Spleen (tissue), 11 donors: ENCODE measurements around the gene ABCC10. TPM values are rescaled to one million over a fixed set of nuclear protein-coding genes. Genes with fewer than 3 reads are reported as not detected.
"Not testable (repeated sequence)": the region's sequence is repeated elsewhere in the genome, so short reads cannot be mapped to it uniquely, and the experiment has no call there.

Source experiments
- DNase-seq: peaks from one replicate; pipeline ENCODE4 v3.0.0-alpha.2; 2020
- H3K27ac ChIP-seq, 8 donors: fragments of 200-600 bp; sonication (generic) in 7 of 8; 1 replicate in 4 of 8; 2 replicates in 4 of 8; pipeline versions ENCODE4 v1.5.0 to v1.8.0; 2016 to 2021; ENCODE audit warnings: inconsistent platforms in 4 of 8, mild to moderate bottlenecking in 4 of 8, moderate library complexity in 1 of 8
- H3K27me3 ChIP-seq, 7 donors: fragments of 200-600 bp; sonication (generic) in 6 of 7; replicated peaks in 1 of 7; 1 replicate in 4 of 7; 2 replicates in 3 of 7; pipeline versions ENCODE4 v1.5.0 to v1.8.0; 2016 to 2021; ENCODE audit warnings: inconsistent platforms in 3 of 7, mild to moderate bottlenecking in 1 of 7
- H3K36me3 ChIP-seq, 6 donors: fragments of 200-600 bp; sonication (generic) in 5 of 6; 1 replicate in 4 of 6; 2 replicates in 2 of 6; pipeline versions ENCODE4 v1.5.0 to v1.8.0; 2016 to 2021; ENCODE audit warnings: inconsistent platforms in 2 of 6
- H3K4me1 ChIP-seq, 6 donors: fragments of 200-600 bp; sonication (generic) in 5 of 6; 1 replicate in 3 of 6; 2 replicates in 3 of 6; pipeline versions ENCODE4 v1.5.0 to v1.8.0; 2016 to 2021; ENCODE audit warnings: inconsistent platforms in 3 of 6
- H3K4me3 ChIP-seq, 8 donors: fragments of 200-600 bp; sonication (generic) in 7 of 8; 1 replicate in 4 of 8; 2 replicates in 4 of 8; pipeline versions ENCODE4 v1.5.0 to v1.8.0; 2016 to 2021; ENCODE audit warnings: inconsistent platforms in 4 of 8, mild to moderate bottlenecking in 4 of 8, moderate library complexity in 2 of 8
- H3K9me3 ChIP-seq, 8 donors: fragments of 200-600 bp; sonication (generic) in 7 of 8; 1 replicate in 4 of 8; 2 replicates in 4 of 8; pipeline versions ENCODE4 v1.5.0 to v1.8.0; 2016 to 2021; ENCODE audit warnings: inconsistent platforms in 4 of 8
- CTCF ChIP-seq, 11 experiments: fragments of 200-600 bp in 7 of 11; fragments of 450-650 bp in 4 of 11; sonication (generic) in 4 of 11; IDR thresholded peaks in 8 of 11; conservative IDR thresholded peaks in 3 of 11; 1 replicate in 7 of 11; 2 replicates in 4 of 11; pipeline versions ENCODE4 v1.4.0 to v1.8.0; 2016 to 2021; ENCODE audit warnings: antibody characterized with exemption in 11 of 11, inconsistent platforms in 4 of 11, mild to moderate bottlenecking in 1 of 11
- POLR2A ChIP-seq, 3 donors: fragments of 450-650 bp; IDR thresholded peaks; one replicate each; pipeline ENCODE4 v1.5.1; 2017; ENCODE audit warnings: antibody characterized with exemption in 3 of 3, mild to moderate bottlenecking in 1 of 3
- POLR2AphosphoS5 ChIP-seq, 3 donors: sonication (generic); formaldehyde crosslinking; IDR thresholded peaks; one replicate each; pipeline ENCODE4 v1.5.1; 2017; ENCODE audit warnings: antibody characterized with exemption in 3 of 3
- WGBS, 5 donors: extraction: QIAGEN DNeasy Blood & Tissue Kit in 3 of 5; methylation state at CpG; one replicate each; pipeline versions ENCODE4 v1.1.5 to v1.1.7; 2013 to 2018; 5-methylcytosine and 5-hydroxymethylcytosine counted together
- intact Hi-C: fragments of 100-400 bp; cut with DNase I; formaldehyde crosslinking; loops from one replicate; pipeline ENCODE4 v1.15.0; 2023; ENCODE audit warnings: low total_unique reads
- polyA plus RNA-seq, 3 donors: library from polyadenylated mRNA; stranded (reverse); fragments of 200-250 nt; gene quantifications; one replicate each; pipeline ENCODE4 v1.2.1, GENCODE V29; 2013
- total RNA-seq, 7 donors: library from RNA; depleted of rRNA in 3 of 7; stranded (reverse); fragments of >200 nt in 3 of 7; fragmentation: NEBNext Ultra II Directional in 4 of 7; extraction: Animal tissue kit (Norgen Biotek cat#: 25700) in 4 of 7; gene quantifications; one replicate each; pipeline versions ENCODE4 v1.1.0 to v1.2.1, GENCODE V29; 2016 to 2021
- donor health status: healthy with polysubstance abuse.
- donor health status: DM: no; HTN: no; CAD: no; lungs with moderate emphysema.
- donor health status: DM: no; HTN: no; CAD: no.
- donor health status: Bipolar disorder and iron deficiency.
- donor health status: healthy.
- donor health status: DM: no; HTN: no; CAD: no.
- donor health status: DM: yes; HTN: yes; CAD: no.

ABCC10 gene
- total and polyA plus RNA-seq, 10 donors = 13.1 to 52.6 (median 31.6) TPM

DNA sequence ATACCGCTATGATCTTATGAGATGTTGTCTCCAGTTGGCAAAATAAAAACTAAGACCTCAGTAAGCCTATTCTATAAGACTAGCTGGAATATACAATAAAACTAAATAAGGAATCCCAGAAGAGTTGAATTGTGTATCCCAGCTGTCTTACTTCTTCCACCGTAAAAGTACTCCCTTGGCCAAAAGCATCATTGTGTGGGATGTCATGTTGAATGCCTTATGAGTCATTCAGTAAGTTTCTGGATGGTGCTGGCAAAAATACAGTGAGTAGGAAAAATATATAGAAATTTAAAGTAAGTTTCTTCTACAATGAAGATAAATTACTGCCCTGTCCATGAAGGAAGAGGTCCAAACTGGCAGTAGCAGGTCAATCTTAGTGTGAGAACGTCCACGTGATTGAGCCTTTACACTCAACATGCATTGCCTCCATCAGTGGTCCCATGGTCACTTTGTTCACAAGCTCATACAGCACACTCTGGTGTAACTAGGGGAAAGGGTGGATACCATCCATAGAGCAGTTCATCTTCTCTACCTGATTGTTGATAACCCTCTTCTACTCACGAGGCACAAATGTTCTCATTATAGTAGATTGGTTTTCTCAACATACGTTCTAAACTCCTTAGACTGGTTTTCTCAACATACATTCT is 44.2 kb upstream of the ABCC10 start:
- Histone ChIP-seq H3K4me3 (peak overlapping the region in 1 of 8 donors; percentile 30), H3K36me3 (no peaks in the 10 kb centered on the region), H3K4me1 (peaks cover 0 to 80% (median 30%) of the 10 kb centered on the region in 6 donors), H3K27ac (peak overlapping the region; percentile 22 to 84 (median 74)), H3K9me3 (no peaks in the 10 kb centered on the region), H3K27me3 (peaks cover 0 to 13% (median 0%) of the 10 kb centered on the region in 7 donors)
- WGBS, 5 donors = 59 to 65% (median 61%) methylated on average over 6 of the region's 6 CpGs
- TF ChIP-seq POLR2A (IDR thresholded peaks at IDR 0.05) = no peak
- intact Hi-C loops = no loop called here
- no peak for DNase-seq

DNA sequence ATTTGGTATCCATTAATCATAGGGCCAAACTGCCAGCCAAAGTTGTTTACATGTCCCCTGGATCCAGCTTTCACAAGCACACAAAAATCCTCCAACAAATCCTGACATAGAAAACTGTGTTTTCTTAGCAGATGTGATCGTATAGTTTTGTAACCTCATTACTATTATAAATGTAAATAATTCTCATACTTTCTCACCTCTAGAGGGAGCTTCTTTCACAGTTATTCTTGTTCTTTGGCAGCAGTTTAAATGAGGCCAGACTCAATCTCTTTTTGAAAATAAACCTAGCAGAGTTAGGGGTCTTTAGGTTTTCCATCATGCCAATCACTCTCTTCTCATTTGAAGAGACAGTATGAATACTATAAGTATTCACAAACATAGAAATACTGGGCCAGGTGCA is 40.8 kb upstream of the ABCC10 start:
- H3K4me1 ChIP-seq = peaks cover 7 to 65% (median 38%) of the 10 kb centered on the region in 6 donors

DNA sequence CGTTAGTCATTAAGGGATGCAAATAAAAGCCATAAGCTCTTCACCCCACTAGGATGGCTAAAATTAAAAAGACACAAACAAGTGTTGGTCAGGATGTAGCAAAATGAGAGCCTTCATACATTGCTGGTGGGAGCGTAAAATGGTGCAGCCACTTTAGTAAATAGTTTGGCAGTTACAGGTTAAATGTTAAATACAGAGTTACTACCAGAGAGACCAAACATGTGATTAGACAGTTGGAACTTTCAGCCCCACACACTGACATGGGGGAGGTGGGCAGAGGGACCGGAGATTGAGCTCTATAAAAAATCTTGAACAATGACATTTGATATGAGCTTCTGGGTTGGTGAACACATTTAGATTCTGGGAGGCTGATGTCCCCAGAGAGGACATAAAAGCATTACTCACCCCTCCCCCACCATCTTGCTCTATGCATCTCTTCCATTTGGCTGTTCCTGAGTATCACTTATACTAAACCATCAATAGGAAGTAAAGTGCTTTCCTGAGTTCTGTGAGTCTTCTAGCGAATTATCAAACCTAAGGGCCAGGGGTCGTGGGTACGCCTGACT is 37.5 kb upstream of the ABCC10 start:
- TF ChIP-seq POLR2A (IDR thresholded peaks at IDR 0.05) (no peak), CTCF (IDR thresholded peaks at IDR 0.05 in 8 of 11, conservative IDR thresholded peaks at IDR 0.05 in 3 of 11) (no peak), POLR2AphosphoS5 (IDR thresholded peaks at IDR 0.05) (no peak)
- no peak overlapping the region for H3K4me3 ChIP-seq
- no peak for DNase-seq
- peaks cover 0 to 53% (median 0%) of the 10 kb centered on the region in 7 donors for H3K27me3 ChIP-seq
- H3K27ac ChIP-seq = no peak overlapping the region
- intact Hi-C loops = no loop called here
- H3K36me3 ChIP-seq = no peaks in the 10 kb centered on the region
- WGBS, 5 donors = 85 to 91% (median 89%) methylated on average over 6 of the region's 6 CpGs
- H3K9me3 ChIP-seq = no peaks in the 10 kb centered on the region
- peaks cover 3 to 62% (median 26%) of the 10 kb centered on the region in 6 donors for H3K4me1 ChIP-seq

More for the DNA sequence above, 40.8 kb upstream of the ABCC10 start:
- no peaks in the 10 kb centered on the region for H3K9me3 ChIP-seq
- no peak for DNase-seq
- intact Hi-C loops = no loop called here
- TF ChIP-seq POLR2AphosphoS5 (IDR thresholded peaks at IDR 0.05) = no peak
- peak in 3 of 11 experiments; percentile 23 to 43 (median 29) for TF ChIP-seq CTCF (IDR thresholded peaks at IDR 0.05 in 8 of 11, conservative IDR thresholded peaks at IDR 0.05 in 3 of 11)
- 18 to 78% (median 65%) methylated on average over 1 of the region's 1 CpG for WGBS, 5 donors
- H3K4me3 ChIP-seq = no peak overlapping the region
- no peak overlapping the region for H3K27ac ChIP-seq
- peaks cover 0 to 32% (median 0%) of the 10 kb centered on the region in 7 donors for H3K27me3 ChIP-seq
- H3K36me3 ChIP-seq = no peaks in the 10 kb centered on the region

DNA sequence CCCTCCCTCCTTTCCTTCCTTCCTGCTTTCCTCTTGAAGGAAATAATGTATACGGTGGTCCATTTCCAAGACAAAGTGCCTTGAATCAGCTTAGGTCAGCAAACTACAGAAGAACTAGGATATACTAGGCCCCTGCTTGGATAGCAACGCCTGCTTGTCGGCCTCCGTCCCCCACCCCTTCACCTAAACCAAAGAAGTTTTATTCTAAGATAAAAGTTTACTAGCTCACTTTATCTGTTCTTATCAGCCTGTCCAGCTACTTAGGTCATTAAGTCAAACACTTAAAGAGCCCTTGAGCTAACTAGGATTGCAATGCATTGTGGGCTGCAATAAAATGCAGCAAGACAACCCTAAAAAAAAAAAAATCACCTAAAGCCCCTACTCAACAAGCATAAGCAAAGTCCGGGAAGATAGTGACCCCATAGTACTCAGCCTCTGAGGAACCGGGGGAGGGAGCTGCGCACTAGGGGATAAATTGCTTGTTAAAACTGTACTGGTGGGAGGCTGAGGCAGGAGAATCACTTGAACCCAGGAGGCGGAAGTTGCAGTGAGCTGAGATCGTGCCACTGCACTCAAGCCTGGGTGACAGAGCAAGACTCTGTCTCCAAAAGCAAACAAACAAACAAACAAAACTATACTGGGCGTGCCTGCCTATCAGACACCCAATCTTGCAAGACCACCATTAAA is 36.4 kb upstream of the ABCC10 start:
- H3K9me3 ChIP-seq, H3K27ac ChIP-seq, intact Hi-C loops, H3K36me3 ChIP-seq, DNase-seq: not testable (repeated sequence)
- peaks cover 0 to 53% (median 0%) of the 10 kb centered on the region in 7 donors for H3K27me3 ChIP-seq
- 51 to 68% (median 60%) methylated on average over 10 of the region's 10 CpGs for WGBS, 5 donors
- H3K4me3 ChIP-seq = peak overlapping the region in 1 of 8 donors; percentile 23
- peaks cover 3 to 52% (median 24%) of the 10 kb centered on the region in 6 donors for H3K4me1 ChIP-seq
